Hepatocyte (in vitro differentiated cells): ENCODE results near the gene KLRK1. TPM values are rescaled to one million over a fixed set of nuclear protein-coding genes. Genes with fewer than 3 reads are reported as not detected.
"Not testable (repeated sequence)": the region's sequence is repeated elsewhere in the genome, so short reads cannot be mapped to it uniquely, and the experiment has no call there.

Experiments used
- DNase-seq: peaks from one replicate; pipeline ENCODE4 v3.0.0-alpha.2; 2016; ENCODE audit warnings: low spot score
- H2AFZ ChIP-seq: fragments of 200-600 bp; sonication (generic); 2 replicates; pipeline ENCODE4 v1.6.0; 2016; ENCODE audit warnings: antibody characterized with exemption, mild to moderate bottlenecking
- H3K27ac ChIP-seq: fragments of 200-600 bp; sonication (generic); 2 replicates; pipeline ENCODE4 v1.5.1; 2016; ENCODE audit warnings: mild to moderate bottlenecking
- H3K27me3 ChIP-seq: fragments of 200-600 bp; sonication (generic); 2 replicates; pipeline ENCODE4 v1.6.1; 2016
- H3K36me3 ChIP-seq: fragments of 200-600 bp; sonication (generic); replicated peaks from 2 replicates; pipeline ENCODE4 v1.5.1; 2016; ENCODE audit warnings: low read depth; ENCODE audit not compliant: insufficient read depth
- H3K4me1 ChIP-seq: fragments of 200-600 bp; sonication (generic); 2 replicates; pipeline ENCODE4 v1.5.1; 2016; ENCODE audit warnings: mild to moderate bottlenecking, moderate library complexity; ENCODE audit not compliant: insufficient read depth
- H3K4me2 ChIP-seq: fragments of 200-600 bp; sonication (generic); 2 replicates; pipeline ENCODE4 v1.6.0; 2016
- H3K4me3 ChIP-seq: fragments of 200-600 bp; sonication (generic); 2 replicates; pipeline ENCODE4 v1.5.1; 2016; ENCODE audit warnings: mild to moderate bottlenecking
- H3K79me2 ChIP-seq: fragments of 200-600 bp; sonication (generic); 2 replicates; pipeline ENCODE4 v1.6.0; 2017; ENCODE audit warnings: mild to moderate bottlenecking
- H3K9me2 ChIP-seq: fragments of 200-600 bp; sonication (generic); replicated peaks from 2 replicates; pipeline ENCODE4 v1.6.0; 2017; ENCODE audit warnings: mild to moderate bottlenecking; ENCODE audit not compliant: insufficient read depth
- H3K9me3 ChIP-seq: fragments of 200-600 bp; sonication (generic); 2 replicates; pipeline ENCODE4 v1.5.1; 2016; ENCODE audit warnings: low read depth, mild to moderate bottlenecking
- H4K20me1 ChIP-seq: fragments of 200-600 bp; sonication (generic); 2 replicates; pipeline ENCODE4 v1.6.0; 2016; ENCODE audit warnings: mild to moderate bottlenecking; ENCODE audit not compliant: insufficient read depth, poor library complexity, severe bottlenecking
- EZH2 ChIP-seq: fragments of 200-600 bp; sonication (generic); IDR thresholded peaks from 2 replicates; pipeline ENCODE4 v1.6.1; 2016; ENCODE audit warnings: antibody characterized with exemption, mild to moderate bottlenecking, borderline replicate concordance
- EZH2phosphoT487 ChIP-seq: fragments of 200-600 bp; sonication (generic); IDR thresholded peaks from one replicate; pipeline ENCODE4 v1.6.1; 2018; ENCODE audit warnings: antibody characterized with exemption, mild to moderate bottlenecking, low read depth, moderate library complexity; ENCODE audit not compliant: unreplicated experiment, severe bottlenecking
- WGBS: methylation state at CpG from one replicate; pipeline ENCODE4 v1.1.6; 2016; ENCODE audit warnings: low lambda C conversion rate; ENCODE audit errors: missing lambda C conversion rate; 5-methylcytosine and 5-hydroxymethylcytosine counted together
- polyA plus RNA-seq: library from polyadenylated mRNA; unstranded; fragments of >200 nt; fragmentation: Nextera tagmentation; extraction: Ambion mirVana; gene quantifications from 2 replicates; pipeline ENCODE4 v1.2.1, GENCODE V29; 2016
- total RNA-seq: library from RNA; depleted of rRNA; stranded (reverse); fragments of >200 nt; gene quantifications from 2 replicates; pipeline ENCODE4 v1.2.3, GENCODE V29; 2014
- TF ChIP-seq, protein P1 (sequence below): fragments of 200-600 bp; sonication (generic); IDR thresholded peaks from 2 replicates; pipeline ENCODE4 v1.5.1; 2016; ENCODE audit warnings: antibody characterized with exemption, mild to moderate bottlenecking; ENCODE audit not compliant: poor library complexity

The KLRK1 gene
- total and polyA plus RNA-seq, 2 experiments from 2014 or later, result 0.23 TPM; not detected in 1

DNA sequence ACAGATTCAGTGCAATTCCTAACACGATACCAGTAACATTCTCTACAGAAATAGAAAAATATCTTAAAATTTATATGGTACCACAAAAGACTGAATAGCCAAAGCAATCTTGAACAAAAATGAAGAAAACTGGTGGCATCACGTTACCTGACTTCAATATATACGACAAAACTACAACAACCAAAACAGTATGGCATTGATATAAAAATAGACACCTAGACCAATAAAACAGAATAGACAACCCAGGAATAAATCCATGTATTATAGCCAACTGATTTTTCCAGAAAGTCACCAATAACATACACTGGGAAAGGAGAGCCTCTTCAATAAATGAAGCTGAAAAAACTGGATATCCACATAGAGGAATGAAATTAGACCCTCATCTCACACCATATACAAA is 5.7 kb downstream of the KLRK1 start:
- whole genome bisulfite sequencing, result 96% methylated on average over 3 of the region's 3 CpGs
- Histone ChIP-seq H3K36me3 (no peaks in the 10 kb centered on the region), H3K27ac (no peak overlapping the region), H2AFZ (no peak overlapping the region), H3K27me3 (no peaks in the 10 kb centered on the region), H3K79me2 (no peaks in the 10 kb centered on the region), H3K4me3 (no peak overlapping the region), H3K9me2 (no peaks in the 10 kb centered on the region), H3K4me1 (peaks cover 4% of the 10 kb centered on the region), H4K20me1 (no peaks in the 10 kb centered on the region), H3K4me2 (no peak overlapping the region), H3K9me3 (no peaks in the 10 kb centered on the region)
- TF ChIP-seq, protein P1, sequence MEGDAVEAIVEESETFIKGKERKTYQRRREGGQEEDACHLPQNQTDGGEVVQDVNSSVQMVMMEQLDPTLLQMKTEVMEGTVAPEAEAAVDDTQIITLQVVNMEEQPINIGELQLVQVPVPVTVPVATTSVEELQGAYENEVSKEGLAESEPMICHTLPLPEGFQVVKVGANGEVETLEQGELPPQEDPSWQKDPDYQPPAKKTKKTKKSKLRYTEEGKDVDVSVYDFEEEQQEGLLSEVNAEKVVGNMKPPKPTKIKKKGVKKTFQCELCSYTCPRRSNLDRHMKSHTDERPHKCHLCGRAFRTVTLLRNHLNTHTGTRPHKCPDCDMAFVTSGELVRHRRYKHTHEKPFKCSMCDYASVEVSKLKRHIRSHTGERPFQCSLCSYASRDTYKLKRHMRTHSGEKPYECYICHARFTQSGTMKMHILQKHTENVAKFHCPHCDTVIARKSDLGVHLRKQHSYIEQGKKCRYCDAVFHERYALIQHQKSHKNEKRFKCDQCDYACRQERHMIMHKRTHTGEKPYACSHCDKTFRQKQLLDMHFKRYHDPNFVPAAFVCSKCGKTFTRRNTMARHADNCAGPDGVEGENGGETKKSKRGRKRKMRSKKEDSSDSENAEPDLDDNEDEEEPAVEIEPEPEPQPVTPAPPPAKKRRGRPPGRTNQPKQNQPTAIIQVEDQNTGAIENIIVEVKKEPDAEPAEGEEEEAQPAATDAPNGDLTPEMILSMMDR, result no peak
- TF ChIP-seq EZH2, result no peak
- TF ChIP-seq EZH2phosphoT487, result no peak
- DNase-seq, result no peak

DNA sequence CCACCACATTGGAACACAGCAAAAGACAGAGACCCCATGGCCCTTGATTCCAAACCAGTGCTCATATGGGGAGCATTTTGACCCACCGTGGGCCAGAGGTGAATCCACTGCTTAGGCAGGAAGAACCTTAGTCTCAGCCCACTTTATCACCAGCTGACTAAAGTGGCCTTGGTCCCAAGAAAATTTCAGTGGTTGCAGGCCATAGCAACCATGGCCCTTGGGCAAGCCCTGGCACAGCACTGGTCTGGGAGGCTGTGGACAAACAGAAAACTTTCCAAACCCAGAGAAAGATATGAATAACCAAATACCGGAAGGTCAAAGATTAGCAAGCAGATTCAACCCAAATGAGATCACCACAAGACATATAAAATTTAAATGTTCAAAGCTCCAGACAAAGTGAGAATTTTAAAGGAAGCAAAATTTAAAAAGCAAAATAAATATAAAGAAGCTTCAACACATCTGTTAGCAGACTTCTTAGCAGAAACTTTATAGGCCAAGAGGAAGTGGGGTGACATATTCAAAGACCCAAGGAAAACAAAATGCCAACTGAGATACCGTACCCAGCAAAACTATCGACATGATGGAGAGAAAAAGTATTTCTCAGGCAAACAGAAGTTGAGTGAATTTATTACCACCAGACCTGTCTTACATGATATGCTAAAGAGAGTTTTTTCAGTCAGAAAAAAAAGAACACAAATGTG is 7.8 kb downstream of the KLRK1 start:
- H3K79me2 ChIP-seq, result no peaks in the 10 kb centered on the region
- H3K4me1 ChIP-seq, result peaks cover 4% of the 10 kb centered on the region
- H2AFZ ChIP-seq, result no peak overlapping the region
- H3K27ac ChIP-seq, result no peak overlapping the region
- TF ChIP-seq EZH2, result no peak
- TF ChIP-seq, protein P1, result no peak
- no peak for TF ChIP-seq EZH2phosphoT487
- no peaks in the 10 kb centered on the region for H3K9me3 ChIP-seq
- 94% methylated on average over 4 of the region's 4 CpGs for WGBS
- no peaks in the 10 kb centered on the region for H4K20me1 ChIP-seq
- no peak overlapping the region for H3K4me3 ChIP-seq
- no peak for DNase-seq
- H3K27me3 ChIP-seq, result no peaks in the 10 kb centered on the region
- H3K9me2 ChIP-seq, result no peaks in the 10 kb centered on the region
- H3K4me2 ChIP-seq, result no peak overlapping the region
- no peaks in the 10 kb centered on the region for H3K36me3 ChIP-seq

DNA sequence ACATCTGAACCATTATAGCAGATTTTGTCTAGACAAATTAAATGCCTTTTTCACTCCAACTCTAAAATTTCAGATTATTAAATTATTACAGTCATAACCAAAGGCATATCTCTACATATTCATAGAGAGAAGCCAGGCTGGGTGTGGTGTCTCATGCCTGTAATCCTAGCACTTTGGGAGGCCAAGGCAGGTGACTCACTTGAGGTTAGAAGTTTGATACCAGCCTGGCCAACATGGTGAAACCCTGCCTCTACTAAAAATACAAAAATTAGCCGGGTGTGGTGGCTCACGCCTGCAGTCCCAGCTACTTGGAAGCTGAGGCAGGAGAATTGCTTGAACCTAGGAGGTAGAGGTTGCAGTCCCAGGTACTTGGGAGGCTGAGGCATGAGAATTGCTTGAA is 11.1 kb downstream of the KLRK1 start:
- not testable (repeated sequence) for H4K20me1 ChIP-seq, H3K27ac ChIP-seq, H2AFZ ChIP-seq, H3K9me2 ChIP-seq, H3K4me1 ChIP-seq, H3K27me3 ChIP-seq, H3K36me3 ChIP-seq, H3K4me3 ChIP-seq, H3K79me2 ChIP-seq, H3K9me3 ChIP-seq, DNase-seq, H3K4me2 ChIP-seq
- WGBS, result 88% methylated on average over 2 of the region's 2 CpGs

DNA sequence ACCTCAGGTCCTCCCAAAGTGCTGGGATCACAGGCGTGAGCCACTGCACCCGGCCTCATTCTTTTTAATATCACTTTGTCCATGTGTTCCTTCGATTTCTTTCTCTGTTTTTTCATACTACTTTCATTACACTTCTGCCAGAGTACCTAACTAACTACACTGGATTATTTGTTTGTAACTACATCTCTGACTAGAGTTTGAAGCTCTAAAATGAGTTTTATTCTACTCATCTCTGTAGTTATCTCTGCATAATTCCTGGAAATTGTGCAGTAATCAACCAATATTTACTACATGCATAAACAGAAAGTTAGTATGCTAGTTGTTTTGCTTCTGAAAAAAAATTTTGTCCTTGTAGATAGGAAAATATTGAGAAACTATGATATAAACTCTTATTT is 15.2 kb downstream of the KLRK1 start:
- Histone ChIP-seq H2AFZ (no peak overlapping the region), H4K20me1 (no peaks in the 10 kb centered on the region), H3K4me3 (no peak overlapping the region), H3K4me1 (no peaks in the 10 kb centered on the region), H3K27me3 (no peaks in the 10 kb centered on the region), H3K9me2 (no peaks in the 10 kb centered on the region), H3K79me2 (no peaks in the 10 kb centered on the region), H3K4me2 (no peak overlapping the region), H3K27ac (no peak overlapping the region), H3K9me3 (no peaks in the 10 kb centered on the region), H3K36me3 (no peaks in the 10 kb centered on the region)
- no peak for DNase-seq
- WGBS, result 93% methylated on average over 3 of the region's 3 CpGs
- TF ChIP-seq EZH2phosphoT487 (no peak), EZH2 (no peak)
- TF ChIP-seq, protein P1, result no peak
